Upper lobe of left lung (tissue), 4 donors: ENCODE results near the gene ACOT12.

ENCODE experiments used
- EP300 ChIP-seq, 4 donors: sonication (generic); formaldehyde crosslinking; IDR thresholded peaks; one replicate each; pipeline ENCODE4 v1.5.1; 2017; ENCODE audit warnings: antibody characterized with exemption in 4 of 4, control low read depth in 2 of 4
- POLR2A ChIP-seq, 4 donors: fragments of 450-650 bp; IDR thresholded peaks; one replicate each; pipeline ENCODE4 v1.5.1; 2016 to 2017; ENCODE audit warnings: antibody characterized with exemption in 4 of 4, mild to moderate bottlenecking in 2 of 4
- POLR2AphosphoS5 ChIP-seq, 2 donors: sonication (generic); formaldehyde crosslinking; IDR thresholded peaks; one replicate each; pipeline ENCODE4 v1.5.1; 2017; ENCODE audit warnings: antibody characterized with exemption in 2 of 2
- TF ChIP-seq, protein P1 (sequence below), 6 experiments: fragments of 450-650 bp in 4 of 6; fragments of 200-600 bp in 2 of 6; sonication (generic) in 2 of 6; IDR thresholded peaks; one replicate each; pipeline ENCODE4 v1.5.1; 2016 to 2019; ENCODE audit warnings: antibody characterized with exemption in 6 of 6

GRCh38 chr5:81424728-81425127 is 30.8 kb upstream of the ACOT12 start:
- TF ChIP-seq, protein P1, sequence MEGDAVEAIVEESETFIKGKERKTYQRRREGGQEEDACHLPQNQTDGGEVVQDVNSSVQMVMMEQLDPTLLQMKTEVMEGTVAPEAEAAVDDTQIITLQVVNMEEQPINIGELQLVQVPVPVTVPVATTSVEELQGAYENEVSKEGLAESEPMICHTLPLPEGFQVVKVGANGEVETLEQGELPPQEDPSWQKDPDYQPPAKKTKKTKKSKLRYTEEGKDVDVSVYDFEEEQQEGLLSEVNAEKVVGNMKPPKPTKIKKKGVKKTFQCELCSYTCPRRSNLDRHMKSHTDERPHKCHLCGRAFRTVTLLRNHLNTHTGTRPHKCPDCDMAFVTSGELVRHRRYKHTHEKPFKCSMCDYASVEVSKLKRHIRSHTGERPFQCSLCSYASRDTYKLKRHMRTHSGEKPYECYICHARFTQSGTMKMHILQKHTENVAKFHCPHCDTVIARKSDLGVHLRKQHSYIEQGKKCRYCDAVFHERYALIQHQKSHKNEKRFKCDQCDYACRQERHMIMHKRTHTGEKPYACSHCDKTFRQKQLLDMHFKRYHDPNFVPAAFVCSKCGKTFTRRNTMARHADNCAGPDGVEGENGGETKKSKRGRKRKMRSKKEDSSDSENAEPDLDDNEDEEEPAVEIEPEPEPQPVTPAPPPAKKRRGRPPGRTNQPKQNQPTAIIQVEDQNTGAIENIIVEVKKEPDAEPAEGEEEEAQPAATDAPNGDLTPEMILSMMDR (IDR thresholded peaks at IDR 0.05) = no peak
- TF ChIP-seq POLR2A (IDR thresholded peaks at IDR 0.05) (no peak), EP300 (IDR thresholded peaks at IDR 0.05) (no peak), POLR2AphosphoS5 (IDR thresholded peaks at IDR 0.05) (no peak)
